ENCODE results near the gene RUNDC3A. TPM values are rescaled to one million over a fixed set of nuclear protein-coding genes. Genes with fewer than 3 reads are reported as not detected.
"Not testable (repeated sequence)": the region's sequence is repeated elsewhere in the genome, so short reads cannot be mapped to it uniquely, and the experiment has no call there.

RUNDC3A gene
- total RNA-seq, 4 donors from 2014 or later = 0.84 TPM; not detected in 3

- DNase-seq (ENCODE audit: low spot score) (peak; percentile 88), ATAC-seq (ENCODE audit: low FRiP score) (peak; percentile 98)
- TF ChIP-seq, protein P1, sequence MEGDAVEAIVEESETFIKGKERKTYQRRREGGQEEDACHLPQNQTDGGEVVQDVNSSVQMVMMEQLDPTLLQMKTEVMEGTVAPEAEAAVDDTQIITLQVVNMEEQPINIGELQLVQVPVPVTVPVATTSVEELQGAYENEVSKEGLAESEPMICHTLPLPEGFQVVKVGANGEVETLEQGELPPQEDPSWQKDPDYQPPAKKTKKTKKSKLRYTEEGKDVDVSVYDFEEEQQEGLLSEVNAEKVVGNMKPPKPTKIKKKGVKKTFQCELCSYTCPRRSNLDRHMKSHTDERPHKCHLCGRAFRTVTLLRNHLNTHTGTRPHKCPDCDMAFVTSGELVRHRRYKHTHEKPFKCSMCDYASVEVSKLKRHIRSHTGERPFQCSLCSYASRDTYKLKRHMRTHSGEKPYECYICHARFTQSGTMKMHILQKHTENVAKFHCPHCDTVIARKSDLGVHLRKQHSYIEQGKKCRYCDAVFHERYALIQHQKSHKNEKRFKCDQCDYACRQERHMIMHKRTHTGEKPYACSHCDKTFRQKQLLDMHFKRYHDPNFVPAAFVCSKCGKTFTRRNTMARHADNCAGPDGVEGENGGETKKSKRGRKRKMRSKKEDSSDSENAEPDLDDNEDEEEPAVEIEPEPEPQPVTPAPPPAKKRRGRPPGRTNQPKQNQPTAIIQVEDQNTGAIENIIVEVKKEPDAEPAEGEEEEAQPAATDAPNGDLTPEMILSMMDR (IDR thresholded peaks at IDR 0.05) = no peak
Measured at GRCh38 chr17:44344939-44345453, 36.6 kb downstream of the RUNDC3A start, which contains the start of gene GRN. TSS of gene GRN (plus strand) at chr17:44345302. CDS start at chr17:44349165, 3,863 bp downstream.

GRCh38 chr17:44345454-44346026 is 37.1 kb downstream of the RUNDC3A start:
- no peak for DNase-seq (ENCODE audit: low spot score)
- TF ChIP-seq, protein P1 (IDR thresholded peaks at IDR 0.05) = no peak
- peak; percentile 12 for ATAC-seq (ENCODE audit: low FRiP score)

DNA sequence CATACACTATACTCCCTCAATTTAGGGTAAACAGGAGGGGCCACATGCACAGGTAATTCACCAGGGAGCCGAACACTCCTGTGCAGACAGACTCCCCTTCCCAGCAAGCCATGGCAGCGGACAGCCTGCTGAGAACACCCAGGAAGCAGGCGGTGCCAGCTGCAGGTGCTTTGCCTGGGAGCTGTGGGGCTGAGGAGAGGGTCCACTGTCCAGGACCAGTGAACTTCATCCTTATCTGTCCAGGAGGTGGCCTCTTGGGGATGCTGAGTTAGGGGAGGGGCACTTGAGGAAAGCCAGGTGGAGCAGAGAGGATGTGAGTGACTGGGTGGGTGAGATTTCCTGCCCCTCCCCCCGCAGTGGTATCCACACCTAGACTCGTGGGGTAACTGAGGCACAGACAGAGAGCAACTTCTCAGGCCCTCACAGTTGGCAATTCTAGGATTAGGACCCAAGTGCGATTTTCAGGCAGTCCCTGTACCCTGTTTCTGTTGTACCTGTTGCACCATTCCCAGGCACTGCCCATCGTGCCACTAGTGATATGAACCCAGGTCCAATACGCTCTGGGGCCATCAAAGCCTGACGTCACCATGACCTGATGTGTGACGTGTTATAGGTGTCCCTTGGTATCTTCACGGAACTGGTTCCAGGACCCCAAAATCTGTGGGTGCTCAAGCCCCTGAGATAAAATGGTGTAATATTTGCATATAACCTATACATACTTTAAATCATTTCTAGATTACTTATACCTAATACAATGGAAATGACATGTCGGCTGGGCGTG is 37.9 kb downstream of the RUNDC3A start:
- no peak for DNase-seq (ENCODE audit: low spot score)
- TF ChIP-seq, protein P1 (IDR thresholded peaks at IDR 0.05) = no peak
- no peak for ATAC-seq (ENCODE audit: low FRiP score)

DNA sequence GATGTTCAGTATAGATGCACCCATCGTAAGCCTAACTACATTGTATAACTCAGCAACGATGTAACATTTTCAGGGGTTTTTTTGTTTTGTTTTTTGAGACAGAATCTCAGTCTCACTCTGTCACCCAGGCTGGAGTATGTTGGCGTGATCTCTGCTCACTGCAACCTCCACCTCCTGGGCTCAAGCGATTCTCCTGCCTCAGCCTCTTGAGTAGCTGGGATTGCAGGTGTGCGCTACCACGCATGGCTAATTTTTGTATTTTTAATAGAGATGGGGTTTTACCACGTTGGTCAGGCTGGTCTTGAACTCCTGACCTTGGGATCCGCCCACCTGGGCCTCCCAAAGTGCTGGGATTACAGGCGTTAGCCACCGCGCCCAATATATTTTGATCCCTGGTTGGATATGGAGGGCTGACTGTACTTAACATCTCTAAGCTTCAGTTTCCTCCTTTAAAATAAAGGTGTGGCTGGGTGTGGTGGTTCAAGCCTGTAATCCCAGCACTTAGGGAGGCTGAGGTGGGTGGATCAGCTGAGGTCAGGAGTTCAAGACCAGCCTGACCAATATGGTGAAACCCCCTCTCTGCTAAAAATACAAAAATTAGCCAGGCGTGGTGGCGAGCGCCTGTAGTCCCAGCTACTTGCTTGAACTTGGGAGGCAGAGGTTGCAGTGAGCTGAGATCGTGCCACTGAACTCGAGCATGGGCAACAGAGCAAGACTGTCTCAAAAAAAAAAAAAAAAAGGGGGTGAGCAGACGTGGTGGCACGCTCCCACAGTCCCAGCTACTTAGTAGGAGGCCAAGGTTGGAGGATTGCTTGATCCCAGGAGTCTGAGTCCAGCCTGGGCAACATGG is 39.0 kb downstream of the RUNDC3A start:
- ATAC-seq (ENCODE audit: low FRiP score); DNase-seq (ENCODE audit: low spot score): not testable (repeated sequence)

DNA sequence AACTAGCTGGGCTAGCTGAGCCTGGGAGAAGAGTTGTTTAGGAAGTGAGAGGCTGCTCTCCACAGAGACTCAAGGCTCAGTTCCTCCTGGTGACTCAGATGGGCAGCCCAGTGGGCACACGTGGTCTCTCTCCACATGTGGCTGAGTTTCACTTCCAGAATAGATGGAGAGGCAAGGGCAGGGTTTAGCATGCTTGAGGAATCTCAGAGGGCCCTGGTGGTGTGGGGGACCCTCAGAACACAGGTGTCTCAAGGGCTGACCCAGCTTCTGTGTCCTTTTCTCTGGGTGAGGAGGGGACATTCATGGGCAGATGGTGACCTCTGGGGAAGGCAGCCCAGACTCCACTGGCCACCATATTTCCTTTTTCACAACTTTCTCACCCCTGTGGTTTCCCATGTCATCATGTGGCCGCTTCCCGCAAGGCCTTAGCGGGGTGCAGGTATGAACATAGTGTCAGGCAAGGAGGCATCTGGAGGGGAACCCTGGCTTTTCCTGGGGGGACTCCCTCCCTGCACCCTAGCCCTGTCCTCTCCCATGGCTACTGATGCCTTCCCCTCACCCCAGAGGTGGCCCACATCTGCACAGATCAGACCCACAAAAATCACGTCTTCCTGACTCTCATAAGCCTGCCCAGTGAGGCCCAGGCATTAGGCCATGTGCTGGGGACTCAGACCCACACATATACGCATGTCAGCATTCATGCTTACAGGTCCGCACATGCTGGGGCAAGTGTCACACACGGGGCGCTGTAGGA is 40.0 kb downstream of the RUNDC3A start:
- no peak for DNase-seq (ENCODE audit: low spot score)
- ATAC-seq (ENCODE audit: low FRiP score) = no peak

GRCh38 chr17:44348988-44349364 is 40.6 kb downstream of the RUNDC3A start:
- ATAC-seq (ENCODE audit: low FRiP score) = no peak
- DNase-seq (ENCODE audit: low spot score) = no peak
- TF ChIP-seq, protein P1 (IDR thresholded peaks at IDR 0.05) = no peak

More for the DNA sequence above, 40.0 kb downstream of the RUNDC3A start:
- TF ChIP-seq, protein P1 (IDR thresholded peaks at IDR 0.05) = no peak
